HCT116 (cell line): ENCODE measurements around the gene CCDC63. TPM values are rescaled to one million over a fixed set of nuclear protein-coding genes. Genes with fewer than 3 reads are reported as not detected.
A peak's percentile ranks its signal among the peaks of the same experiment; 100 is the strongest.

Experiments used
- ATAC-seq: fragments of 200-7000 bp; cut with Tn5 transposase; 2 replicates; pipeline ENCODE4 v1.9.1; 2020; ENCODE audit warnings: mild to moderate bottlenecking, moderate library complexity
- BruUV-seq: library from RNA; stranded (reverse); fragments of 400-500 nt; replicated peaks from 2 replicates; lab custom pipeline; 2021; lab: Mats Ljungman, UMichigan
- CTCF ChIA-PET: fragments of 300-600 bp; sonication (Branson Sonifier 250); formaldehyde crosslinking; loops from one replicate; lab custom pipeline; 2021; ENCODE audit warnings: antibody characterized with exemption; lab: Charles Lee
- POLR2A ChIA-PET: fragments of 300-600, 350-600 bp; sonication (Branson Sonifier 250); formaldehyde crosslinking; loops from one replicate; lab custom pipeline; 2021; ENCODE audit warnings: antibody characterized with exemption; lab: Charles Lee
- RAD21 ChIA-PET, 2 experiments: fragments of 300-600 bp; sonication (Branson Sonifier 250); formaldehyde crosslinking; loops; one replicate each; lab custom pipeline; 2023; ENCODE audit warnings: low total read pairs in 2 of 2; ENCODE audit not compliant: uncharacterized antibody in 2 of 2, unreplicated experiment in 2 of 2, low non-redundant PET in 1 of 2; lab: Charles Lee
- DNase-seq: peaks from one replicate; pipeline ENCODE4 v3.0.0-alpha.2; 2010; ENCODE audit warnings: low read depth, low spot score
- H2AFZ ChIP-seq: fragments of 200-600 bp; shearing (Covaris generic), sonication (generic); 2 replicates; pipeline ENCODE4 v1.6.1; 2017; ENCODE audit warnings: low read depth, mixed run types, mixed read lengths, antibody characterized with exemption, low read length; ENCODE audit not compliant: poor library complexity, severe bottlenecking
- H3K27ac ChIP-seq: 2 replicates; pipeline ENCODE4 v1.5.1; 2012; ENCODE audit warnings: low read depth, low read length
- H3K27me3 ChIP-seq: fragments of 200-600 bp; sonication (generic); 2 replicates; pipeline ENCODE4 v1.6.1; 2016; ENCODE audit warnings: mixed run types, low read length, mixed read lengths; ENCODE audit not compliant: insufficient read depth
- H3K36me3 ChIP-seq, 2 experiments: fragments of 200-500 bp in 1 of 2; fragments of 200-600 bp in 1 of 2; sonication (Bioruptor generic) in 1 of 2; sonication (generic) in 1 of 2; 2 replicates each; pipeline versions ENCODE4 v1.5.1 to v1.6.1; 2014 to 2016; ENCODE audit warnings: low read length in 2 of 2, inconsistent platforms in 1 of 2, mixed read lengths in 1 of 2, mixed run types in 1 of 2; ENCODE audit not compliant: insufficient read depth in 2 of 2, control insufficient read depth in 1 of 2
- H3K4me1 ChIP-seq, 2 experiments: fragments of 200-600 bp in 1 of 2; sonication (generic) in 1 of 2; 2 replicates each; pipeline versions ENCODE4 v1.5.1 to v1.6.1; 2012 to 2017; ENCODE audit warnings: low read length in 2 of 2, inconsistent platforms in 1 of 2, mild to moderate bottlenecking in 1 of 2, mixed read lengths in 1 of 2, mixed run types in 1 of 2, moderate library complexity in 1 of 2; ENCODE audit not compliant: insufficient read depth in 2 of 2, control insufficient read depth in 1 of 2
- H3K4me2 ChIP-seq: fragments of 200-600 bp; sonication (generic); 2 replicates; pipeline ENCODE4 v1.6.1; 2017; ENCODE audit warnings: mixed run types, low read length, mixed read lengths
- H3K4me3 ChIP-seq, 2 experiments: fragments of 200-600 bp in 1 of 2; sonication (generic) in 1 of 2; replicated peaks in 1 of 2; 2 replicates each; pipeline ENCODE4 v1.5.1; 2011 to 2016; ENCODE audit warnings: low read length in 2 of 2, control low read depth in 1 of 2, low read depth in 1 of 2, mild to moderate bottlenecking in 1 of 2, mixed read lengths in 1 of 2, mixed run types in 1 of 2
- H3K79me2 ChIP-seq: fragments of 200-600 bp; sonication (generic); 2 replicates; pipeline ENCODE4 v1.6.1; 2017; ENCODE audit warnings: mild to moderate bottlenecking, mixed run types, low read length, moderate library complexity, mixed read lengths; ENCODE audit not compliant: insufficient read depth
- H3K9ac ChIP-seq: fragments of 200-600 bp; sonication (generic); 2 replicates; pipeline ENCODE4 v1.6.1; 2016; ENCODE audit warnings: low read length, mixed read lengths
- H3K9me2 ChIP-seq: fragments of 200-600 bp; sonication (generic), shearing (Covaris generic); 2 replicates; pipeline ENCODE4 v1.6.1; 2017; ENCODE audit warnings: mixed run types, mild to moderate bottlenecking, moderate library complexity; ENCODE audit not compliant: insufficient read depth
- H3K9me3 ChIP-seq, 2 experiments: fragments of 200-500 bp in 1 of 2; fragments of 200-600 bp in 1 of 2; sonication (Bioruptor generic) in 1 of 2; sonication (generic) in 1 of 2; 2 replicates each; pipeline ENCODE4 v1.6.1; 2014 to 2017; ENCODE audit warnings: low read length in 2 of 2, mixed read lengths in 2 of 2, inconsistent platforms in 1 of 2, low read depth in 1 of 2, mild to moderate bottlenecking in 1 of 2, mixed run types in 1 of 2, moderate library complexity in 1 of 2; ENCODE audit not compliant: control insufficient read depth in 1 of 2, insufficient read depth in 1 of 2
- H4K20me1 ChIP-seq: fragments of 200-600 bp; sonication (generic), shearing (Covaris generic); 2 replicates; pipeline ENCODE4 v1.6.1; 2017; ENCODE audit warnings: mixed run types, mild to moderate bottlenecking, moderate library complexity; ENCODE audit not compliant: insufficient read depth
- JUND ChIP-seq: IDR thresholded peaks from 2 replicates; pipeline ENCODE4 v1.6.1; 2012
- SRF ChIP-seq: IDR thresholded peaks from 2 replicates; pipeline ENCODE4 v1.6.1; 2012; ENCODE audit warnings: low read depth
- TCF7L2 ChIP-seq: IDR thresholded peaks from 2 replicates; pipeline ENCODE4 v1.7.0; 2011; ENCODE audit warnings: borderline replicate concordance, inconsistent platforms; ENCODE audit not compliant: insufficient read depth, insufficient read length; ENCODE audit errors: extremely low read depth
- YY1 ChIP-seq: IDR thresholded peaks from 2 replicates; pipeline ENCODE4 v1.6.1; 2011; ENCODE audit warnings: low read length, low read depth, moderate library complexity, mild to moderate bottlenecking; ENCODE audit not compliant: insufficient replicate concordance; ENCODE audit errors: extremely low read depth
- intact Hi-C: fragments of 100-400 bp; cut with micrococcal nuclease; formaldehyde crosslinking; loops from 2 replicates; pipeline ENCODE4 v1.10.0; 2022
- total RNA-seq: library from RNA; stranded (reverse); gene quantifications from one replicate; pipeline ENCODE4 v1.2.1, GENCODE V29; 2021; ENCODE audit not compliant: unreplicated experiment

The CCDC63 gene
- total RNA-seq, 1 experiment from 2014 or later, result 0.47 TPM

- ATAC-seq, result no peak
- ChIA-PET POLR2A (no interaction called here), CTCF (no interaction called here), RAD21 (no interaction called here)
- no TSS peak for BruUV-seq
- H3K4me1 ChIP-seq, result no peaks in the 10 kb centered on the region; a peak in 1 of 4 replicates
- intact Hi-C loops, result no loop called here
- H3K27ac ChIP-seq, result no peak overlapping the region
- no peaks in the 10 kb centered on the region for H3K36me3 ChIP-seq
- H3K9me3 ChIP-seq, result no peaks in the 10 kb centered on the region
- no peaks in the 10 kb centered on the region for H4K20me1 ChIP-seq
- H2AFZ ChIP-seq, result no peak overlapping the region
- H3K4me2 ChIP-seq, result no peak overlapping the region
- DNase-seq, result no peak
- no peaks in the 10 kb centered on the region for H3K79me2 ChIP-seq
- no peak overlapping the region for H3K9ac ChIP-seq
- no peaks in the 10 kb centered on the region for H3K9me2 ChIP-seq
- no peak overlapping the region for H3K4me3 ChIP-seq
- no peak for TF ChIP-seq JUND
- TF ChIP-seq SRF, result no peak
- H3K27me3 ChIP-seq, result no peaks in the 10 kb centered on the region
These were observed 34.8 kb upstream of the CCDC63 start for GRCh38 chr12:110811972-110812371.

DNA sequence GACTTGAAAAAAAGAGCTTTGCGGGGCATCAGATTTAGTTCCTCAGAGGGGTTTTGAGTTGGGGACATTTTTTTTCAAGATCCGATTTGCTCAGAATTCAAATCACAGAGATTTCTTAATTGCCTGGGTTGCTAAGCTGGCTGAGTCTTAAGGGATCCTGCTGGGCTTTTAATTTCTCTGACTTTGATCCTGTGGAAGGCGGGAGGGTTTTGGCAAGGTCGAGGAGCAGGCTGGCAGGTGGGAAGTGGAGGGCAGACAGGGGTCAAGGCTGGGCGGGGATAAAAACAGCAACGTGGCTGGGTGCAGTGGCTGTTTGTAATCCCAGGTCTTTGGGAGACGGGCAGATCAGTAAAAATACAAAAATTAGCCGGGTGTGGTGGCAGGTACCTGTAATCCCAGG, 33.5 kb upstream of the CCDC63 start:
- Histone ChIP-seq H3K27ac (no peak overlapping the region), H3K36me3 (no peaks in the 10 kb centered on the region), H2AFZ (no peak overlapping the region), H3K9me2 (no peaks in the 10 kb centered on the region), H3K27me3 (no peaks in the 10 kb centered on the region), H3K9ac (no peak overlapping the region), H3K79me2 (no peaks in the 10 kb centered on the region)
- intact Hi-C loops, result no loop called here
- RAD21 ChIA-PET, result no interaction called here
- BruUV-seq, result no TSS peak
- TF ChIP-seq TCF7L2 (peak; percentile 88), YY1 (no peak)
- TF ChIP-seq, all 23 proteins: peak for 1
- CTCF ChIA-PET, result no interaction called here
- Histone ChIP-seq H4K20me1 (no peaks in the 10 kb centered on the region), H3K4me2 (no peak overlapping the region), H3K9me3 (no peaks in the 10 kb centered on the region), H3K4me1 (no peaks in the 10 kb centered on the region; a peak in 1 of 4 replicates), H3K4me3 (no peak overlapping the region)
- DNase-seq (no peak), ATAC-seq (no peak)
- POLR2A ChIA-PET, result no interaction called here
